Astrocyte (in vitro differentiated cells and primary cell): ENCODE results near the gene PRKCE. TPM values are rescaled to one million over a fixed set of nuclear protein-coding genes. Genes with fewer than 3 reads are reported as not detected.

Experiments
- DNase-seq: peaks from one replicate; pipeline ENCODE4 v3.0.0-alpha.2; 2010; ENCODE audit warnings: low read depth
- FAIRE-seq: peaks from 2 replicates; lab custom pipeline; 2011; peaks lifted over from hg19 to GRCh38; lab: Jason Lieb, UNC
- H2AFZ ChIP-seq: 2 replicates; pipeline ENCODE4 v1.6.0; 2012; ENCODE audit warnings: low read depth, low read length, inconsistent platforms
- H3K27ac ChIP-seq: 2 replicates; pipeline ENCODE4 v1.5.1; 2011; ENCODE audit warnings: low read depth, low read length, inconsistent platforms
- H3K27me3 ChIP-seq: 2 replicates; pipeline ENCODE4 v1.6.0; 2011; ENCODE audit warnings: low read length, inconsistent platforms; ENCODE audit not compliant: insufficient read depth
- H3K36me3 ChIP-seq: 2 replicates; pipeline ENCODE4 v1.5.1; 2011; ENCODE audit warnings: low read length, inconsistent platforms; ENCODE audit not compliant: insufficient read depth
- H3K4me1 ChIP-seq: 2 replicates; pipeline ENCODE4 v1.5.1; 2011; ENCODE audit warnings: low read length, inconsistent platforms; ENCODE audit not compliant: insufficient read depth
- H3K4me2 ChIP-seq: 2 replicates; pipeline ENCODE4 v1.6.0; 2012; ENCODE audit warnings: low read length, inconsistent platforms
- H3K4me3 ChIP-seq: 2 replicates; pipeline ENCODE4 v1.5.1; 2011; ENCODE audit warnings: low read depth, mild to moderate bottlenecking, low read length, inconsistent platforms; ENCODE audit not compliant: insufficient read depth
- H3K79me2 ChIP-seq: 2 replicates; pipeline ENCODE4 v1.6.0; 2012; ENCODE audit warnings: mild to moderate bottlenecking, low read length, inconsistent platforms; ENCODE audit not compliant: insufficient read depth
- H3K9ac ChIP-seq: 2 replicates; pipeline ENCODE4 v1.6.0; 2012; ENCODE audit warnings: mild to moderate bottlenecking, low read length, inconsistent platforms
- H3K9me3 ChIP-seq: 2 replicates; pipeline ENCODE4 v1.5.1; 2012; ENCODE audit warnings: low read depth, mild to moderate bottlenecking, low read length, inconsistent platforms; ENCODE audit not compliant: insufficient read depth
- H4K20me1 ChIP-seq: 2 replicates; pipeline ENCODE4 v1.6.0; 2012; ENCODE audit warnings: low read length, inconsistent platforms; ENCODE audit not compliant: insufficient read depth
- H3K27ac Mint-ChIP-seq: one replicate; pipeline ENCODE4 v1.8.0; 2021; ENCODE audit warnings: mild to moderate bottlenecking, mixed read lengths; ENCODE audit not compliant: unreplicated experiment
- H3K27me3 Mint-ChIP-seq: one replicate; pipeline ENCODE4 v1.8.0; 2021; ENCODE audit warnings: low read depth, mixed read lengths; ENCODE audit not compliant: unreplicated experiment
- H3K36me3 Mint-ChIP-seq: one replicate; pipeline ENCODE4 v1.8.0; 2021; ENCODE audit warnings: low read depth, mixed read lengths; ENCODE audit not compliant: unreplicated experiment
- H3K4me1 Mint-ChIP-seq: one replicate; pipeline ENCODE4 v1.8.0; 2021; ENCODE audit warnings: low read depth, mixed read lengths; ENCODE audit not compliant: unreplicated experiment
- H3K4me3 Mint-ChIP-seq: one replicate; pipeline ENCODE4 v1.8.0; 2021; ENCODE audit warnings: mild to moderate bottlenecking, moderate library complexity, mixed read lengths; ENCODE audit not compliant: unreplicated experiment
- H3K9me3 Mint-ChIP-seq: one replicate; pipeline ENCODE4 v1.8.0; 2021; ENCODE audit warnings: mild to moderate bottlenecking, mixed read lengths; ENCODE audit not compliant: unreplicated experiment
- EZH2 ChIP-seq: IDR thresholded peaks from 2 replicates; pipeline ENCODE4 v1.6.1; 2012; ENCODE audit warnings: mild to moderate bottlenecking, low read length, inconsistent platforms; ENCODE audit not compliant: insufficient read depth
- total RNA-seq: library from RNA; stranded (reverse); gene quantifications from 2 replicates; pipeline ENCODE4 v1.2.1, GENCODE V29; 2021
- TF ChIP-seq, protein P1 (sequence below): IDR thresholded peaks from 2 replicates; pipeline ENCODE4 v1.5.1; 2011; ENCODE audit warnings: low read depth, mild to moderate bottlenecking, inconsistent platforms, low read length, moderate library complexity; ENCODE audit not compliant: insufficient read depth

PRKCE gene
- total RNA-seq, 1 donor from 2014 or later = 12.8 TPM

DNA sequence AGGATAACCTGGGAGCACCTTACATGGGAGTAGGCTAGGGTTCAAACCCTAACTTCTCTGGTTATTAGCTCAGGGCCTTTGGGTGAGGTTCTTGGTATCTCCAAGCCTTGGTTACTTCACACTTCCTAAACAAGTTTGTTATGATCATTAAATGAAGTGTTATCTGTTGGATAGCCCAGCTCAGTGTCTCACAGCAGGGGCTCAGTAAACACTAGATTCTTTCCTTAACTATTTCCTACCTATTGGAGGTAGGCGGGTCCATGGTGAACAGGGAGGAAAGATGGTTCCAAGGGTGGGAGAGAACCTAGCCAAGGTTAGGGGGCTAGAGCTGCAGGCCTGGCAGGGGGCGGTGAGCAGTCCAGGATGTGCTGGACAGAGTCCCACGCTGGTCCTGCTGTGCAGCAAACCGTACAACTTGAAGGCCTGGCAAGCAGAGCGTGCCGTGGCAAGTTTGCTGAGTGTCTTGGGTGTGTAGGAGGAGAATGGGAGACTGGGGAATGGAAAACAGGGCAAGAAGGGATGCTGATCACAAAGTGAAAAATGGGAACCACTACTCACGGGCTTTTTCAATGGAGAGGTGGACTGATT, 259.1 kb downstream of the PRKCE start:
- Mint-ChIP-seq H3K9me3 (no peaks in the 10 kb centered on the region), H3K4me1 (peaks cover 2% of the 10 kb centered on the region), H3K36me3 (no peaks in the 10 kb centered on the region), H3K27ac (no peak overlapping the region), H3K4me3 (no peak overlapping the region), H3K27me3 (peaks cover 4% of the 10 kb centered on the region)
- Histone ChIP-seq H3K27ac (no peak overlapping the region), H3K4me2 (no peak overlapping the region), H3K27me3 (no peaks in the 10 kb centered on the region), H3K79me2 (no peaks in the 10 kb centered on the region), H3K4me1 (no peaks in the 10 kb centered on the region), H3K36me3 (no peaks in the 10 kb centered on the region), H2AFZ (no peak overlapping the region), H4K20me1 (peaks cover 4% of the 10 kb centered on the region), H3K9ac (no peak overlapping the region), H3K4me3 (no peak overlapping the region), H3K9me3 (no peaks in the 10 kb centered on the region)
- DNase-seq (no peak), FAIRE-seq (no peak)
- no peak for TF ChIP-seq EZH2
- TF ChIP-seq, protein P1, sequence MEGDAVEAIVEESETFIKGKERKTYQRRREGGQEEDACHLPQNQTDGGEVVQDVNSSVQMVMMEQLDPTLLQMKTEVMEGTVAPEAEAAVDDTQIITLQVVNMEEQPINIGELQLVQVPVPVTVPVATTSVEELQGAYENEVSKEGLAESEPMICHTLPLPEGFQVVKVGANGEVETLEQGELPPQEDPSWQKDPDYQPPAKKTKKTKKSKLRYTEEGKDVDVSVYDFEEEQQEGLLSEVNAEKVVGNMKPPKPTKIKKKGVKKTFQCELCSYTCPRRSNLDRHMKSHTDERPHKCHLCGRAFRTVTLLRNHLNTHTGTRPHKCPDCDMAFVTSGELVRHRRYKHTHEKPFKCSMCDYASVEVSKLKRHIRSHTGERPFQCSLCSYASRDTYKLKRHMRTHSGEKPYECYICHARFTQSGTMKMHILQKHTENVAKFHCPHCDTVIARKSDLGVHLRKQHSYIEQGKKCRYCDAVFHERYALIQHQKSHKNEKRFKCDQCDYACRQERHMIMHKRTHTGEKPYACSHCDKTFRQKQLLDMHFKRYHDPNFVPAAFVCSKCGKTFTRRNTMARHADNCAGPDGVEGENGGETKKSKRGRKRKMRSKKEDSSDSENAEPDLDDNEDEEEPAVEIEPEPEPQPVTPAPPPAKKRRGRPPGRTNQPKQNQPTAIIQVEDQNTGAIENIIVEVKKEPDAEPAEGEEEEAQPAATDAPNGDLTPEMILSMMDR = no peak

GRCh38 chr2:45911538-45911937, 260.1 kb downstream of the PRKCE start:
- FAIRE-seq (no peak), DNase-seq (no peak)
- Histone ChIP-seq H3K36me3 (no peaks in the 10 kb centered on the region), H3K9me3 (no peaks in the 10 kb centered on the region), H3K4me1 (no peaks in the 10 kb centered on the region), H3K4me3 (no peak overlapping the region), H3K27me3 (no peaks in the 10 kb centered on the region), H3K27ac (no peak overlapping the region), H3K9ac (no peak overlapping the region), H3K79me2 (no peaks in the 10 kb centered on the region), H2AFZ (no peak overlapping the region), H3K4me2 (no peak overlapping the region), H4K20me1 (peaks cover 4% of the 10 kb centered on the region)
- peaks cover under 1% of the 10 kb centered on the region for H3K27me3 Mint-ChIP-seq
- H3K27ac Mint-ChIP-seq = no peak overlapping the region
- H3K36me3 Mint-ChIP-seq = no peaks in the 10 kb centered on the region
- peaks cover 2% of the 10 kb centered on the region for H3K4me1 Mint-ChIP-seq
- H3K9me3 Mint-ChIP-seq = peaks cover 1% of the 10 kb centered on the region
- TF ChIP-seq EZH2 = no peak
- TF ChIP-seq, protein P1 = no peak
- H3K4me3 Mint-ChIP-seq = no peak overlapping the region

DNA sequence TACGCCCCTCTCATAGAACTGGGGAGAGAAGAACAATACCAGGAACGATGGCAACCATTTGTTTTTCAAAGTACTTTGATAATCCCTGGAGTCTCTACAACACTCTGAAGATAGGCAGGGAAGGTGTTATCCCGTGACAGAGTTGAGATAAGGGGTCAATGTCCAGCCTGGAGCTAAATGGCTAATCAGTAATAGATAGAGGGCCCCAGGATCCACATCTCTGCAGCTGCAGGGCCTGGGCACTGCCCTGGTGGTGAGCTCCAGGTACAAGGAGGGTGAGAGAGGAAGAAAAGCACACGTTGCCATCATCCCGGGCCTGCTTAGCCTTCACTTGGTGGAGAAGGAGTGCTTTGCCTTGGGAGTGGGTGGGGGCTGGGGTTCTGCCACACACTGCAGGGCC, 260.6 kb downstream of the PRKCE start:
- no peak overlapping the region for H3K27ac Mint-ChIP-seq
- Histone ChIP-seq H3K9me3 (no peaks in the 10 kb centered on the region), H3K79me2 (no peaks in the 10 kb centered on the region), H3K36me3 (no peaks in the 10 kb centered on the region), H3K27ac (no peak overlapping the region), H3K27me3 (no peaks in the 10 kb centered on the region), H3K4me3 (no peak overlapping the region), H3K4me2 (no peak overlapping the region), H3K4me1 (no peaks in the 10 kb centered on the region), H2AFZ (no peak overlapping the region), H4K20me1 (peaks cover 4% of the 10 kb centered on the region), H3K9ac (no peak overlapping the region)
- peaks cover 1% of the 10 kb centered on the region for H3K36me3 Mint-ChIP-seq
- FAIRE-seq (no peak), DNase-seq (no peak)
- no peak overlapping the region for H3K4me3 Mint-ChIP-seq
- peaks cover 1% of the 10 kb centered on the region for H3K9me3 Mint-ChIP-seq
- TF ChIP-seq EZH2 = no peak
- TF ChIP-seq, protein P1 = no peak
- H3K4me1 Mint-ChIP-seq = peaks cover 2% of the 10 kb centered on the region
- no peaks in the 10 kb centered on the region for H3K27me3 Mint-ChIP-seq
